ENCODE measurements around the gene TNFSF12.

TNFSF12 gene

GRCh38 chr17:7512105-7512504 is 36.8 kb upstream of the TNFSF12 start:
- peaks cover 20% of the 10 kb centered on the region; the same call in 1 of the 2 replicates for H3K36me3 ChIP-seq (ENCODE audit: insufficient read depth, low read length)

GRCh38 chr17:7512824-7513540 is 35.9 kb upstream of the TNFSF12 start:
- H3K27me3 ChIP-seq (ENCODE audit: insufficient read depth, low read length) = no peaks in the 10 kb centered on the region
- no peaks in the 10 kb centered on the region for H3K79me2 ChIP-seq (ENCODE audit: control insufficient read depth, insufficient read depth, low read length, unreplicated experiment)
- no peaks in the 10 kb centered on the region for H3K4me1 ChIP-seq (ENCODE audit: control insufficient read depth, insufficient read depth, low read length, unreplicated experiment)
- H3K36me3 ChIP-seq (ENCODE audit: insufficient read depth, low read length) = peaks cover 19% of the 10 kb centered on the region; the same call in 1 of the 2 replicates
- no peak overlapping the region for H3K27ac ChIP-seq (ENCODE audit: low read depth, low read length)
- no peak overlapping the region for H2AFZ ChIP-seq (ENCODE audit: low read length, unreplicated experiment)
- H3K4me3 ChIP-seq (ENCODE audit: low read depth, low read length) = no peak overlapping the region

More at GRCh38 chr17:7512105-7512504, 36.8 kb upstream of the TNFSF12 start:
- Histone ChIP-seq H3K27ac (ENCODE audit: low read depth, low read length) (no peak overlapping the region), H3K4me3 (ENCODE audit: low read depth, low read length) (no peak overlapping the region), H3K79me2 (ENCODE audit: control insufficient read depth, insufficient read depth, low read length, unreplicated experiment) (no peaks in the 10 kb centered on the region), H3K27me3 (ENCODE audit: insufficient read depth, low read length) (no peaks in the 10 kb centered on the region), H2AFZ (ENCODE audit: low read length, unreplicated experiment) (no peak overlapping the region), H3K4me1 (ENCODE audit: control insufficient read depth, insufficient read depth, low read length, unreplicated experiment) (no peaks in the 10 kb centered on the region)

- peaks cover 13% of the 10 kb centered on the region; the same call in 1 of the 2 replicates for H3K36me3 ChIP-seq (ENCODE audit: insufficient read depth, low read length)
These were observed 34.9 kb upstream of the TNFSF12 start for GRCh38 chr17:7513850-7514419.

GRCh38 chr17:7515911-7516610 is 32.8 kb upstream of the TNFSF12 start:
- Histone ChIP-seq H3K27me3 (ENCODE audit: insufficient read depth, low read length) (no peaks in the 10 kb centered on the region), H3K27ac (ENCODE audit: low read depth, low read length) (no peak overlapping the region), H3K79me2 (ENCODE audit: control insufficient read depth, insufficient read depth, low read length, unreplicated experiment) (no peaks in the 10 kb centered on the region), H3K4me3 (ENCODE audit: low read depth, low read length) (no peak overlapping the region), H2AFZ (ENCODE audit: low read length, unreplicated experiment) (no peak overlapping the region), H3K4me1 (ENCODE audit: control insufficient read depth, insufficient read depth, low read length, unreplicated experiment) (no peaks in the 10 kb centered on the region), H3K36me3 (ENCODE audit: insufficient read depth, low read length) (peaks cover 7% of the 10 kb centered on the region; the same call in 1 of the 2 replicates)

More at GRCh38 chr17:7513850-7514419, 34.9 kb upstream of the TNFSF12 start:
- no peak overlapping the region for H3K4me3 ChIP-seq (ENCODE audit: low read depth, low read length)
- no peak overlapping the region for H3K27ac ChIP-seq (ENCODE audit: low read depth, low read length)
- no peaks in the 10 kb centered on the region for H3K79me2 ChIP-seq (ENCODE audit: control insufficient read depth, insufficient read depth, low read length, unreplicated experiment)
- H3K27me3 ChIP-seq (ENCODE audit: insufficient read depth, low read length) = no peaks in the 10 kb centered on the region
- H2AFZ ChIP-seq (ENCODE audit: low read length, unreplicated experiment) = no peak overlapping the region
- no peaks in the 10 kb centered on the region for H3K4me1 ChIP-seq (ENCODE audit: control insufficient read depth, insufficient read depth, low read length, unreplicated experiment)

GRCh38 chr17:7523033-7523432 is 25.8 kb upstream of the TNFSF12 start:
- Histone ChIP-seq H3K4me3 (ENCODE audit: low read depth, low read length) (no peak overlapping the region), H2AFZ (ENCODE audit: low read length, unreplicated experiment) (no peak overlapping the region), H3K36me3 (ENCODE audit: insufficient read depth, low read length) (no peaks in the 10 kb centered on the region), H3K27me3 (ENCODE audit: insufficient read depth, low read length) (no peaks in the 10 kb centered on the region), H3K79me2 (ENCODE audit: control insufficient read depth, insufficient read depth, low read length, unreplicated experiment) (no peaks in the 10 kb centered on the region), H3K4me1 (ENCODE audit: control insufficient read depth, insufficient read depth, low read length, unreplicated experiment) (no peaks in the 10 kb centered on the region), H3K27ac (ENCODE audit: low read depth, low read length) (no peak overlapping the region)

- Histone ChIP-seq H3K4me3 (ENCODE audit: low read depth, low read length) (no peak overlapping the region), H3K4me1 (ENCODE audit: control insufficient read depth, insufficient read depth, low read length, unreplicated experiment) (no peaks in the 10 kb centered on the region), H3K79me2 (ENCODE audit: control insufficient read depth, insufficient read depth, low read length, unreplicated experiment) (no peaks in the 10 kb centered on the region), H3K27me3 (ENCODE audit: insufficient read depth, low read length) (no peaks in the 10 kb centered on the region), H3K27ac (ENCODE audit: low read depth, low read length) (no peak overlapping the region), H2AFZ (ENCODE audit: low read length, unreplicated experiment) (no peak overlapping the region), H3K36me3 (ENCODE audit: insufficient read depth, low read length) (no peaks in the 10 kb centered on the region)
These were observed 20.0 kb upstream of the TNFSF12 start for GRCh38 chr17:7528842-7529241.

- Histone ChIP-seq H2AFZ (ENCODE audit: low read length, unreplicated experiment) (no peak overlapping the region), H3K79me2 (ENCODE audit: control insufficient read depth, insufficient read depth, low read length, unreplicated experiment) (no peaks in the 10 kb centered on the region), H3K4me3 (ENCODE audit: low read depth, low read length) (no peak overlapping the region), H3K27ac (ENCODE audit: low read depth, low read length) (no peak overlapping the region), H3K27me3 (ENCODE audit: insufficient read depth, low read length) (no peaks in the 10 kb centered on the region), H3K36me3 (ENCODE audit: insufficient read depth, low read length) (no peaks in the 10 kb centered on the region), H3K4me1 (ENCODE audit: control insufficient read depth, insufficient read depth, low read length, unreplicated experiment) (no peaks in the 10 kb centered on the region)
These were observed 18.6 kb upstream of the TNFSF12 start for GRCh38 chr17:7530023-7530900.

GRCh38 chr17:7538050-7538449 is 10.8 kb upstream of the TNFSF12 start:
- Histone ChIP-seq H3K27ac (ENCODE audit: low read depth, low read length) (no peak overlapping the region), H3K4me3 (ENCODE audit: low read depth, low read length) (no peak overlapping the region), H3K79me2 (ENCODE audit: control insufficient read depth, insufficient read depth, low read length, unreplicated experiment) (no peaks in the 10 kb centered on the region), H2AFZ (ENCODE audit: low read length, unreplicated experiment) (no peak overlapping the region), H3K27me3 (ENCODE audit: insufficient read depth, low read length) (no peaks in the 10 kb centered on the region), H3K4me1 (ENCODE audit: control insufficient read depth, insufficient read depth, low read length, unreplicated experiment) (no peaks in the 10 kb centered on the region), H3K36me3 (ENCODE audit: insufficient read depth, low read length) (no peaks in the 10 kb centered on the region)

GRCh38 chr17:7538891-7539545 is 9.8 kb upstream of the TNFSF12 start:
- Histone ChIP-seq H2AFZ (ENCODE audit: low read length, unreplicated experiment) (no peak overlapping the region), H3K79me2 (ENCODE audit: control insufficient read depth, insufficient read depth, low read length, unreplicated experiment) (no peaks in the 10 kb centered on the region), H3K4me3 (ENCODE audit: low read depth, low read length) (no peak overlapping the region), H3K4me1 (ENCODE audit: control insufficient read depth, insufficient read depth, low read length, unreplicated experiment) (no peaks in the 10 kb centered on the region), H3K27me3 (ENCODE audit: insufficient read depth, low read length) (no peaks in the 10 kb centered on the region), H3K36me3 (ENCODE audit: insufficient read depth, low read length) (no peaks in the 10 kb centered on the region), H3K27ac (ENCODE audit: low read depth, low read length) (no peak overlapping the region)

Measured in ACC112 (cell line).